GM23338 (cell line): Measurements from ENCODE around the gene MTA3. TPM values are rescaled to one million over a fixed set of nuclear protein-coding genes. Genes with fewer than 3 reads are reported as not detected.

ENCODE experiments used
- ATAC-seq: fragments of 200-7000 bp; cut with Tn5 transposase; 3 replicates; pipeline ENCODE4 v1.9.1; 2020
- DNase-seq: peaks from one replicate; pipeline ENCODE4 v3.0.0-alpha.2; 2015; ENCODE audit warnings: low spot score
- H2AFZ ChIP-seq: fragments of 200-600 bp; sonication (generic); 2 replicates; pipeline ENCODE4 v1.8.0; 2016; ENCODE audit warnings: antibody characterized with exemption, mild to moderate bottlenecking, moderate library complexity
- H3F3A ChIP-seq: fragments of 200-600 bp; sonication (generic); replicated peaks from 2 replicates; pipeline ENCODE4 v1.8.0; 2017; ENCODE audit warnings: antibody characterized with exemption, mixed run types, low read depth
- H3K27ac ChIP-seq: fragments of 200-600 bp; sonication (generic); 2 replicates; pipeline ENCODE4 v1.6.1; 2016; ENCODE audit warnings: low read depth
- H3K27me3 ChIP-seq: fragments of 200-600 bp; sonication (generic); 2 replicates; pipeline ENCODE4 v1.8.0; 2016; ENCODE audit warnings: mild to moderate bottlenecking, mixed run types, moderate library complexity; ENCODE audit not compliant: insufficient read depth
- H3K36me3 ChIP-seq: fragments of 200-600 bp; sonication (generic); 2 replicates; pipeline ENCODE4 v1.8.0; 2016; ENCODE audit warnings: mild to moderate bottlenecking; ENCODE audit not compliant: insufficient read depth
- H3K4me1 ChIP-seq: fragments of 200-600 bp; sonication (generic); 2 replicates; pipeline ENCODE4 v1.8.0; 2016; ENCODE audit warnings: mild to moderate bottlenecking, moderate library complexity; ENCODE audit not compliant: insufficient read depth
- H3K4me2 ChIP-seq: fragments of 200-600 bp; sonication (generic); 2 replicates; pipeline ENCODE4 v1.7.1; 2017; ENCODE audit warnings: mixed run types
- H3K4me3 ChIP-seq: fragments of 200-600 bp; sonication (generic); 2 replicates; pipeline ENCODE4 v1.6.1; 2016; ENCODE audit warnings: mixed run types
- H3K79me2 ChIP-seq: fragments of 200-600 bp; sonication (generic); replicated peaks from 2 replicates; pipeline ENCODE4 v1.8.0; 2017; ENCODE audit warnings: mild to moderate bottlenecking; ENCODE audit not compliant: insufficient read depth
- H3K9me2 ChIP-seq: fragments of 200-600 bp; sonication (generic); 2 replicates; pipeline ENCODE4 v1.8.0; 2017; ENCODE audit not compliant: insufficient read depth
- H4K20me1 ChIP-seq: fragments of 200-600 bp; sonication (generic); replicated peaks from 2 replicates; pipeline ENCODE4 v1.8.0; 2017; ENCODE audit warnings: mild to moderate bottlenecking; ENCODE audit not compliant: insufficient read depth
- H3K27ac Mint-ChIP-seq: 2 replicates; pipeline ENCODE4 v1.8.0; 2020; ENCODE audit warnings: inconsistent platforms, mild to moderate bottlenecking, moderate library complexity, mixed read lengths
- H3K27me3 Mint-ChIP-seq: 3 replicates; pipeline ENCODE4 v1.8.0; 2022; ENCODE audit warnings: low read depth, mild to moderate bottlenecking, moderate library complexity, mixed read lengths, inconsistent platforms; ENCODE audit not compliant: insufficient read depth, poor library complexity
- H3K36me3 Mint-ChIP-seq: 3 replicates; pipeline ENCODE4 v1.8.0; 2021; ENCODE audit warnings: low read depth, mild to moderate bottlenecking, inconsistent platforms, moderate library complexity, mixed read lengths
- H3K4me1 Mint-ChIP-seq: 3 replicates; pipeline ENCODE4 v1.8.0; 2020; ENCODE audit warnings: mild to moderate bottlenecking, inconsistent platforms, mixed read lengths
- H3K4me3 Mint-ChIP-seq: 3 replicates; pipeline ENCODE4 v1.8.0; 2021; ENCODE audit warnings: moderate library complexity, mild to moderate bottlenecking, inconsistent platforms, mixed read lengths
- H3K9me3 Mint-ChIP-seq: 3 replicates; pipeline ENCODE4 v1.8.0; 2020; ENCODE audit warnings: moderate library complexity, mild to moderate bottlenecking, inconsistent platforms, mixed read lengths
- JUNB ChIP-seq: IDR thresholded peaks from one replicate; pipeline ENCODE4 v1.6.1; 2016; ENCODE audit warnings: antibody characterized with exemption; ENCODE audit not compliant: unreplicated experiment
- STAT1 ChIP-seq: IDR thresholded peaks from one replicate; pipeline ENCODE4 v1.6.1; 2016; ENCODE audit warnings: antibody characterized with exemption; ENCODE audit not compliant: unreplicated experiment
- polyA plus RNA-seq: library from polyadenylated mRNA; unstranded; fragments of >200 nt; fragmentation: Nextera tagmentation; extraction: Ambion mirVana; gene quantifications from 2 replicates; pipeline ENCODE4 v1.2.1, GENCODE V29; 2016
- total RNA-seq: library from RNA; depleted of rRNA; stranded (reverse); fragments of >200 nt; shearing (Covaris generic); gene quantifications from 2 replicates; pipeline ENCODE4 v1.2.3, GENCODE V29; 2014
- TF ChIP-seq, protein P1 (sequence below): fragments of 250-450 bp; sonication (Bioruptor Pico); IDR thresholded peaks from 2 replicates; pipeline ENCODE4 v1.5.0; 2020; ENCODE audit warnings: mild to moderate bottlenecking, moderate library complexity
- TF ChIP-seq, protein P2 (sequence below): IDR thresholded peaks from one replicate; pipeline ENCODE4 v1.6.1; 2018; ENCODE audit warnings: antibody characterized with exemption; ENCODE audit not compliant: unreplicated experiment
- TF ChIP-seq, protein P3 (sequence below): IDR thresholded peaks from 2 replicates; pipeline ENCODE4 v1.6.1; 2016; ENCODE audit warnings: antibody characterized with exemption

The MTA3 gene
- total and polyA plus RNA-seq, 2 experiments from 2014 or later = 162 to 208 TPM

DNA sequence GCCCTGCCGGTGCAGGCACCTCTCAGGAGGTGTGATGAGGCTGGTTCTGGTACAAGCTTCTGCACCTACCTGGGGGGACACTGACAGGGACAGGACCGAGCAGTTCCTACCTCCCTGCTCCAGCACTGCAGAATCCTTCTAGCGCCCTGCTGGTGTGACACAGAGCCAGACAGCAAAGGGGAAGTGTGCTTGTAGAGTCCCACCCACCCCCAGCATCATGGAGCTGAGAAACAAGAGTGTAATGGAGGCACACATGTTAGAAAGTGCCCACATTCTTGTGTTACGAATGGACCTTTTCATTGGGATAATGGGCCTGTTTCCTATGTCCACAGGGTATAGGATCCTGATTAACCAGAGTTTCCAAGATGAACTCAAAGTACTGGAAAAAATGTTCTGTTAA, 157.2 kb downstream of the MTA3 start:
- Histone ChIP-seq H3K27ac (no peak overlapping the region), H3K4me1 (peaks cover 19% of the 10 kb centered on the region; the same call in 1 of the 2 replicates), H3F3A (no peaks in the 10 kb centered on the region), H3K4me3 (no peak overlapping the region), H3K9me2 (no peaks in the 10 kb centered on the region; the same call in 1 of the 2 replicates), H4K20me1 (no peaks in the 10 kb centered on the region), H3K27me3 (no peaks in the 10 kb centered on the region), H3K79me2 (no peaks in the 10 kb centered on the region), H2AFZ (no peak overlapping the region), H3K36me3 (no peaks in the 10 kb centered on the region; the same call in 1 of the 2 replicates), H3K4me2 (no peak overlapping the region)
- H3K27me3 Mint-ChIP-seq = no peaks in the 10 kb centered on the region
- peaks cover 13% of the 10 kb centered on the region for H3K9me3 Mint-ChIP-seq
- no peak for TF ChIP-seq JUNB
- TF ChIP-seq, protein P1, sequence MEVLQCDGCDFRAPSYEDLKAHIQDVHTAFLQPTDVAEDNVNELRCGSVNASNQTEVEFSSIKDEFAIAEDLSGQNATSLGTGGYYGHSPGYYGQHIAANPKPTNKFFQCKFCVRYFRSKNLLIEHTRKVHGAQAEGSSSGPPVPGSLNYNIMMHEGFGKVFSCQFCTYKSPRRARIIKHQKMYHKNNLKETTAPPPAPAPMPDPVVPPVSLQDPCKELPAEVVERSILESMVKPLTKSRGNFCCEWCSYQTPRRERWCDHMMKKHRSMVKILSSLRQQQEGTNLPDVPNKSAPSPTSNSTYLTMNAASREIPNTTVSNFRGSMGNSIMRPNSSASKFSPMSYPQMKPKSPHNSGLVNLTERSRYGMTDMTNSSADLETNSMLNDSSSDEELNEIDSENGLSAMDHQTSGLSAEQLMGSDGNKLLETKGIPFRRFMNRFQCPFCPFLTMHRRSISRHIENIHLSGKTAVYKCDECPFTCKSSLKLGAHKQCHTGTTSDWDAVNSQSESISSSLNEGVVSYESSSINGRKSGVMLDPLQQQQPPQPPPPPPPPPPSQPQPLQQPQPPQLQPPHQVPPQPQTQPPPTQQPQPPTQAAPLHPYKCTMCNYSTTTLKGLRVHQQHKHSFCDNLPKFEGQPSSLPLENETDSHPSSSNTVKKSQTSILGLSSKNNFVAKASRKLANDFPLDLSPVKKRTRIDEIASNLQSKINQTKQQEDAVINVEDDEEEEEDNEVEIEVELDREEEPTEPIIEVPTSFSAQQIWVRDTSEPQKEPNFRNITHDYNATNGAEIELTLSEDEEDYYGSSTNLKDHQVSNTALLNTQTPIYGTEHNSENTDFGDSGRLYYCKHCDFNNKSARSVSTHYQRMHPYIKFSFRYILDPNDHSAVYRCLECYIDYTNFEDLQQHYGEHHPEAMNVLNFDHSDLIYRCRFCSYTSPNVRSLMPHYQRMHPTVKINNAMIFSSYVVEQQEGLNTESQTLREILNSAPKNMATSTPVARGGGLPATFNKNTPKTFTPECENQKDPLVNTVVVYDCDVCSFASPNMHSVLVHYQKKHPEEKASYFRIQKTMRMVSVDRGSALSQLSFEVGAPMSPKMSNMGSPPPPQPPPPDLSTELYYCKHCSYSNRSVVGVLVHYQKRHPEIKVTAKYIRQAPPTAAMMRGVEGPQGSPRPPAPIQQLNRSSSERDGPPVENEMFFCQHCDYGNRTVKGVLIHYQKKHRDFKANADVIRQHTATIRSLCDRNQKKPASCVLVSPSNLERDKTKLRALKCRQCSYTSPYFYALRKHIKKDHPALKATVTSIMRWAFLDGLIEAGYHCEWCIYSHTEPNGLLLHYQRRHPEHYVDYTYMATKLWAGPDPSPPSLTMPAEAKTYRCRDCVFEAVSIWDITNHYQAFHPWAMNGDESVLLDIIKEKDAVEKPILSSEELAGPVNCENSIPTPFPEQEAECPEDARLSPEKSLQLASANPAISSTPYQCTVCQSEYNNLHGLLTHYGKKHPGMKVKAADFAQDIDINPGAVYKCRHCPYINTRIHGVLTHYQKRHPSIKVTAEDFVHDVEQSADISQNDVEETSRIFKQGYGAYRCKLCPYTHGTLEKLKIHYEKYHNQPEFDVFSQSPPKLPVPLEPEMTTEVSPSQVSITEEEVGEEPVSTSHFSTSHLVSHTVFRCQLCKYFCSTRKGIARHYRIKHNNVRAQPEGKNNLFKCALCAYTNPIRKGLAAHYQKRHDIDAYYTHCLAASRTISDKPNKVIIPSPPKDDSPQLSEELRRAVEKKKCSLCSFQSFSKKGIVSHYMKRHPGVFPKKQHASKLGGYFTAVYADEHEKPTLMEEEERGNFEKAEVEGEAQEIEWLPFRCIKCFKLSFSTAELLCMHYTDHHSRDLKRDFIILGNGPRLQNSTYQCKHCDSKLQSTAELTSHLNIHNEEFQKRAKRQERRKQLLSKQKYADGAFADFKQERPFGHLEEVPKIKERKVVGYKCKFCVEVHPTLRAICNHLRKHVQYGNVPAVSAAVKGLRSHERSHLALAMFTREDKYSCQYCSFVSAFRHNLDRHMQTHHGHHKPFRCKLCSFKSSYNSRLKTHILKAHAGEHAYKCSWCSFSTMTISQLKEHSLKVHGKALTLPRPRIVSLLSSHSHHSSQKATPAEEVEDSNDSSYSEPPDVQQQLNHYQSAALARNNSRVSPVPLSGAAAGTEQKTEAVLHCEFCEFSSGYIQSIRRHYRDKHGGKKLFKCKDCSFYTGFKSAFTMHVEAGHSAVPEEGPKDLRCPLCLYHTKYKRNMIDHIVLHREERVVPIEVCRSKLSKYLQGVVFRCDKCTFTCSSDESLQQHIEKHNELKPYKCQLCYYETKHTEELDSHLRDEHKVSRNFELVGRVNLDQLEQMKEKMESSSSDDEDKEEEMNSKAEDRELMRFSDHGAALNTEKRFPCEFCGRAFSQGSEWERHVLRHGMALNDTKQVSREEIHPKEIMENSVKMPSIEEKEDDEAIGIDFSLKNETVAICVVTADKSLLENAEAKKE (CRISPR knock-in tag) = no peak
- TF ChIP-seq, protein P2, sequence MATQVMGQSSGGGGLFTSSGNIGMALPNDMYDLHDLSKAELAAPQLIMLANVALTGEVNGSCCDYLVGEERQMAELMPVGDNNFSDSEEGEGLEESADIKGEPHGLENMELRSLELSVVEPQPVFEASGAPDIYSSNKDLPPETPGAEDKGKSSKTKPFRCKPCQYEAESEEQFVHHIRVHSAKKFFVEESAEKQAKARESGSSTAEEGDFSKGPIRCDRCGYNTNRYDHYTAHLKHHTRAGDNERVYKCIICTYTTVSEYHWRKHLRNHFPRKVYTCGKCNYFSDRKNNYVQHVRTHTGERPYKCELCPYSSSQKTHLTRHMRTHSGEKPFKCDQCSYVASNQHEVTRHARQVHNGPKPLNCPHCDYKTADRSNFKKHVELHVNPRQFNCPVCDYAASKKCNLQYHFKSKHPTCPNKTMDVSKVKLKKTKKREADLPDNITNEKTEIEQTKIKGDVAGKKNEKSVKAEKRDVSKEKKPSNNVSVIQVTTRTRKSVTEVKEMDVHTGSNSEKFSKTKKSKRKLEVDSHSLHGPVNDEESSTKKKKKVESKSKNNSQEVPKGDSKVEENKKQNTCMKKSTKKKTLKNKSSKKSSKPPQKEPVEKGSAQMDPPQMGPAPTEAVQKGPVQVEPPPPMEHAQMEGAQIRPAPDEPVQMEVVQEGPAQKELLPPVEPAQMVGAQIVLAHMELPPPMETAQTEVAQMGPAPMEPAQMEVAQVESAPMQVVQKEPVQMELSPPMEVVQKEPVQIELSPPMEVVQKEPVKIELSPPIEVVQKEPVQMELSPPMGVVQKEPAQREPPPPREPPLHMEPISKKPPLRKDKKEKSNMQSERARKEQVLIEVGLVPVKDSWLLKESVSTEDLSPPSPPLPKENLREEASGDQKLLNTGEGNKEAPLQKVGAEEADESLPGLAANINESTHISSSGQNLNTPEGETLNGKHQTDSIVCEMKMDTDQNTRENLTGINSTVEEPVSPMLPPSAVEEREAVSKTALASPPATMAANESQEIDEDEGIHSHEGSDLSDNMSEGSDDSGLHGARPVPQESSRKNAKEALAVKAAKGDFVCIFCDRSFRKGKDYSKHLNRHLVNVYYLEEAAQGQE = no peak
- TF ChIP-seq STAT1 = no peak
- TF ChIP-seq, protein P3, sequence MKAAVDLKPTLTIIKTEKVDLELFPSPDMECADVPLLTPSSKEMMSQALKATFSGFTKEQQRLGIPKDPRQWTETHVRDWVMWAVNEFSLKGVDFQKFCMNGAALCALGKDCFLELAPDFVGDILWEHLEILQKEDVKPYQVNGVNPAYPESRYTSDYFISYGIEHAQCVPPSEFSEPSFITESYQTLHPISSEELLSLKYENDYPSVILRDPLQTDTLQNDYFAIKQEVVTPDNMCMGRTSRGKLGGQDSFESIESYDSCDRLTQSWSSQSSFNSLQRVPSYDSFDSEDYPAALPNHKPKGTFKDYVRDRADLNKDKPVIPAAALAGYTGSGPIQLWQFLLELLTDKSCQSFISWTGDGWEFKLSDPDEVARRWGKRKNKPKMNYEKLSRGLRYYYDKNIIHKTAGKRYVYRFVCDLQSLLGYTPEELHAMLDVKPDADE = no peak
- no peak for DNase-seq
- no peak overlapping the region for H3K4me3 Mint-ChIP-seq
- peaks cover 14% of the 10 kb centered on the region for H3K4me1 Mint-ChIP-seq
- H3K36me3 Mint-ChIP-seq = peaks cover 15% of the 10 kb centered on the region
- peak; percentile 32; the same call in 2 of the 3 replicates for ATAC-seq
- no peak overlapping the region for H3K27ac Mint-ChIP-seq
